ENCODE results near the gene PNMA3.
A peak's percentile ranks its signal among the peaks of the same experiment; 100 is the strongest.

DNA sequence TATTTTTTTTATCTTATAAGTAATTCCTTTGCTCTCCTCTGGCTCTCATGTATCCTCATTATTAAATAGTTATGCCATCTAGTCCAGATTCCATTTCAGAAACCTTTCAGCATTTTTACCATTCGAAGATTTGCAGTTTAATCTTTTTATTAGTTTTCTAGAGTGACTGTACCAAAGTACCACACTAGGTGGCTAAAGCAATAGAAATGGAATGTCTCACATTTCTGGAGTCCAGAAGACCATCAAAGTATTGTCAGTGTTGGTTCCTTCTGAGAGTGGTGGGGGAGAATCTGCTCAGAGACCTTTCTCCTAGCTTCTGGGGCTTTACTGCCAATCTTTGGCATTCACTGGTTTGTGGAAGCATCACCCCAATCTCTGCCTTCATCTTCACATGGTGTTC is 3.7 kb upstream of the PNMA3 start:
- TF ChIP-seq, protein P1, sequence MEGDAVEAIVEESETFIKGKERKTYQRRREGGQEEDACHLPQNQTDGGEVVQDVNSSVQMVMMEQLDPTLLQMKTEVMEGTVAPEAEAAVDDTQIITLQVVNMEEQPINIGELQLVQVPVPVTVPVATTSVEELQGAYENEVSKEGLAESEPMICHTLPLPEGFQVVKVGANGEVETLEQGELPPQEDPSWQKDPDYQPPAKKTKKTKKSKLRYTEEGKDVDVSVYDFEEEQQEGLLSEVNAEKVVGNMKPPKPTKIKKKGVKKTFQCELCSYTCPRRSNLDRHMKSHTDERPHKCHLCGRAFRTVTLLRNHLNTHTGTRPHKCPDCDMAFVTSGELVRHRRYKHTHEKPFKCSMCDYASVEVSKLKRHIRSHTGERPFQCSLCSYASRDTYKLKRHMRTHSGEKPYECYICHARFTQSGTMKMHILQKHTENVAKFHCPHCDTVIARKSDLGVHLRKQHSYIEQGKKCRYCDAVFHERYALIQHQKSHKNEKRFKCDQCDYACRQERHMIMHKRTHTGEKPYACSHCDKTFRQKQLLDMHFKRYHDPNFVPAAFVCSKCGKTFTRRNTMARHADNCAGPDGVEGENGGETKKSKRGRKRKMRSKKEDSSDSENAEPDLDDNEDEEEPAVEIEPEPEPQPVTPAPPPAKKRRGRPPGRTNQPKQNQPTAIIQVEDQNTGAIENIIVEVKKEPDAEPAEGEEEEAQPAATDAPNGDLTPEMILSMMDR (conservative IDR thresholded peaks at IDR 0.05; ENCODE audit: low read length) = 0 out of 2 replicates have a peak, but pooled peaks have one; percentile 32
- no peak for TF ChIP-seq EZH2phosphoT487 (IDR thresholded peaks at IDR 0.05; ENCODE audit: borderline replicate concordance, low read depth, low read length)
